Activated B cell treated with CpG ODN at 0.5 μM for 24 hours (primary cell): Measurements from ENCODE around the gene TMEM185B. TPM values are rescaled to one million over a fixed set of nuclear protein-coding genes. Genes with fewer than 3 reads are reported as not detected.

Experiments
- ATAC-seq: fragments of 200-7000 bp; cut with Tn5 transposase; one replicate; pipeline ENCODE4 v1.10.0; 2021; ENCODE audit warnings: low read depth, mild to moderate bottlenecking, moderate library complexity
- CTCF ChIA-PET: fragments of 350-600 bp; sonication (Branson Sonifier 250); formaldehyde crosslinking; loops from one replicate; lab custom pipeline; 2021; ENCODE audit warnings: antibody characterized with exemption; lab: Charles Lee
- POLR2A ChIA-PET: fragments of 350-600 bp; sonication (Branson Sonifier 250); formaldehyde crosslinking; loops from one replicate; lab custom pipeline; 2021; ENCODE audit warnings: antibody characterized with exemption; lab: Charles Lee
- DNase-seq: peaks from one replicate; pipeline ENCODE4 v3.0.0; 2022
- H3K27ac Mint-ChIP-seq: one replicate; pipeline ENCODE4 v1.8.0; 2020; ENCODE audit warnings: mixed read lengths
- H3K27me3 Mint-ChIP-seq: one replicate; pipeline ENCODE4 v1.8.0; 2021; ENCODE audit warnings: mixed read lengths
- H3K36me3 Mint-ChIP-seq: one replicate; pipeline ENCODE4 v1.8.0; 2021; ENCODE audit warnings: low read depth, mixed read lengths
- H3K4me1 Mint-ChIP-seq: one replicate; pipeline ENCODE4 v1.8.0; 2021; ENCODE audit warnings: mixed read lengths
- H3K4me3 Mint-ChIP-seq: one replicate; pipeline ENCODE4 v1.8.0; 2020; ENCODE audit warnings: mild to moderate bottlenecking, mixed read lengths
- H3K9me3 Mint-ChIP-seq: one replicate; pipeline ENCODE4 v1.8.0; 2020; ENCODE audit warnings: mixed read lengths
- intact Hi-C: fragments of 100-400 bp; cut with micrococcal nuclease; formaldehyde crosslinking; loops from one replicate; pipeline ENCODE4 v1.15.1; 2024
- total RNA-seq: library from RNA; stranded (reverse); gene quantifications from 2 replicates; pipeline ENCODE4 v1.2.3, GENCODE V29; 2022
- TF ChIP-seq, protein P1 (sequence below): fragments of 200-600 bp; IDR thresholded peaks from one replicate; pipeline ENCODE4 v1.8.0; 2022; ENCODE audit warnings: antibody characterized with exemption, mild to moderate bottlenecking

The TMEM185B gene
- total RNA-seq, 1 donor from 2014 or later: 26.8 TPM

DNA sequence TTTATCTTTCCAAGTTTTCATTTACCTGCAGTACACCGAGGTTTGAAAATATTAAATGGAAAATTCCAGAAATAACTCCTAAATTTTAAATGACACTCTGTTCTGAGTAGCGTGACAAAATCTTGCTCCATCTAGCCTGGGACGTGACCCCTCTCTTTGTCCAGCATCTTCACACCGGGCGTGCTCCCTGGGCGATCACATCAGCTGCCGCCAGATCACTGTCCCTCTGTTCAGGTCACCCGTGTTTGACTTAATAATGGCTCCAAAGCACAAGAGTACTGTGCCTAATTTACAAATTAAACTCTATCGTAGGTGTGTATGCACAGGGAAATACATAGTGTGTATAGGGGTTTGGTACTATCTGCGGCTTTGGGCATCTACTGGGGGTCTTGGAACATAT lies 6.1 kb upstream of the TMEM185B start:
- Mint-ChIP-seq H3K4me1 (peaks cover 48% of the 10 kb centered on the region), H3K27me3 (no peaks in the 10 kb centered on the region), H3K4me3 (no peak overlapping the region), H3K9me3 (no peaks in the 10 kb centered on the region), H3K27ac (no peak overlapping the region), H3K36me3 (no peaks in the 10 kb centered on the region)
- ChIA-PET POLR2A (interaction anchor here (3.6 kb wide), 1 partner anchor 23 kb away, joined by 36 read pairs; the partner anchor contains the start of gene RALB), CTCF (interaction anchor here (2.0 kb wide), 1 partner anchor 84 kb away, joined by 16 read pairs; no protein-coding TSS in a partner anchor)
- TF ChIP-seq, protein P1, sequence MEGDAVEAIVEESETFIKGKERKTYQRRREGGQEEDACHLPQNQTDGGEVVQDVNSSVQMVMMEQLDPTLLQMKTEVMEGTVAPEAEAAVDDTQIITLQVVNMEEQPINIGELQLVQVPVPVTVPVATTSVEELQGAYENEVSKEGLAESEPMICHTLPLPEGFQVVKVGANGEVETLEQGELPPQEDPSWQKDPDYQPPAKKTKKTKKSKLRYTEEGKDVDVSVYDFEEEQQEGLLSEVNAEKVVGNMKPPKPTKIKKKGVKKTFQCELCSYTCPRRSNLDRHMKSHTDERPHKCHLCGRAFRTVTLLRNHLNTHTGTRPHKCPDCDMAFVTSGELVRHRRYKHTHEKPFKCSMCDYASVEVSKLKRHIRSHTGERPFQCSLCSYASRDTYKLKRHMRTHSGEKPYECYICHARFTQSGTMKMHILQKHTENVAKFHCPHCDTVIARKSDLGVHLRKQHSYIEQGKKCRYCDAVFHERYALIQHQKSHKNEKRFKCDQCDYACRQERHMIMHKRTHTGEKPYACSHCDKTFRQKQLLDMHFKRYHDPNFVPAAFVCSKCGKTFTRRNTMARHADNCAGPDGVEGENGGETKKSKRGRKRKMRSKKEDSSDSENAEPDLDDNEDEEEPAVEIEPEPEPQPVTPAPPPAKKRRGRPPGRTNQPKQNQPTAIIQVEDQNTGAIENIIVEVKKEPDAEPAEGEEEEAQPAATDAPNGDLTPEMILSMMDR: no peak
- intact Hi-C loops: loop anchor here (10.0 kb wide), 1 partner anchor 865 kb away; the partner anchor contains the start of genes C2orf76 and DBI
- DNase-seq: no peak
- ATAC-seq: no peak

DNA sequence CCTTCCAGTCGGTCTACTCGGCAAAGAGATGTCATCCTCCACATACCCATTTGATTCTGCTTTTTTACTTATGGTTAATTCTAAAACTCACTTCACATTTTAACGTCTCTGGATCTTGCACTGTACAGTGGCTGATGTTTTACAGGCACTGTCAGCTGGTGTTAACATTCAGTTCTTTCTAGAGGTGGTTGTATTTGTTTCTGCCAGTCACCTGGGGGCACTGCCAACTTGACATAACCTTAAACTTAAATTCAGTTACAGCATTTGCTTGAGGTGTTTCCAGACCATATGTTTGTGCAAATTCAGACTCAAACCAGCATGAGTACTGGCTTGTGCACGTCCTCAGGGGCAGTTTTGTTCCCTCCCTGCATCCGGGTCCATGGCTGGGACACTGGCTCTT lies 5.3 kb upstream of the TMEM185B start:
- Mint-ChIP-seq H3K4me1 (peaks cover 55% of the 10 kb centered on the region), H3K4me3 (no peak overlapping the region), H3K27ac (no peak overlapping the region), H3K36me3 (no peaks in the 10 kb centered on the region), H3K9me3 (no peaks in the 10 kb centered on the region), H3K27me3 (no peaks in the 10 kb centered on the region)
- TF ChIP-seq, protein P1: no peak
- intact Hi-C loops: loop anchor here (1.0 to 10.0 kb wide), 2 partner anchors 85 to 864 kb away; partner anchors contain the start of genes C2orf76 and DBI
- DNase-seq (no peak), ATAC-seq (no peak)
- CTCF ChIA-PET: interaction anchor here (2.0 kb wide), 1 partner anchor 84 kb away, joined by 16 read pairs; no protein-coding TSS in a partner anchor
- POLR2A ChIA-PET: interaction anchor here (0.9 kb wide), 1 partner anchor 24 kb away, joined by 4 read pairs; the partner anchor contains the start of gene RALB

DNA sequence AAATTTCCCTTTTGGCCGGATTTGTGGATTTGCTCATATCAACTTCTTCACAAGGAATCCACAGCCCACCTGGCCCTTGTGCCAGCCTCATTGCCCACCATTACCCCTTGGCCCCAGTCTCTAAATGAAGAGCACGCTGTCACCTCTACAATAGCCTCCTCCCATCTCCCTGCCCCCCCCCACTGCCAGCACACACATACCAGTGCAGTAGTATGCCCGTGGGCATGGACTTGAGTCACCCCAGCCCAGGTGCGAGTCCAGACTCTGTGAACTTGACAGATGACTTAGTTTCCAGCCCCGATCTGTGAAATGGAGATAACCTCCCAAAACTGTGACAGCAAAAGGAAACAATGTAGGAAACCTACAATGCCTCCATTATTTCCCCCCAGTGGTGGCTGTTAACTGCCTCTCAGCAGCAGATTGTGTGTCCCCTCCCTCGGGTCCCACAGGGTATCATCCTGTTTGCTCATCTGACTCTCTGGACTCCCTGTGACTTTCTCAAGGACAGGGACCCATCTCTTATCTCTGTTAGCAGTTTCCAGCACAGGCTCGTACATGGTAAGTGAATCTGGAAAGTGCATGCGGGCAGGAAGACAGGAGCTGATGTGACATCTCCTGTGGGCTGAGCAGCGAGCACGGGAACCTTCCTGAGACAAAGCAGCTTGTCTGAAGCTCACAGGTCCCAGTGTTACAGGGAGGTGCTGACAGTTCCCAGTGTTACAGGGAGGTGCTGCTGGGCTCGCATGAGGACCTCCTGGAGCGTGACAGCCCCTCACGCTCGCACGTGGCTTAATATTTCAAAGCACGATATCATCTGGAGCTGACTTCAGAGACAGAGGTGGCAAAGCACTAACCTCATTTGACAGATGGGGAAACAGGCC lies 4.2 kb upstream of the TMEM185B start:
- TF ChIP-seq, protein P1: no peak
- H3K36me3 Mint-ChIP-seq: peaks cover 2% of the 10 kb centered on the region
- no peak for DNase-seq
- ChIA-PET POLR2A (interaction anchor here (0.7 to 1.1 kb wide), 3 partner anchors 25 to 52 kb away, joined by 3 to 4 read pairs (median 3); partner anchors contain the start of gene RALB), CTCF (interaction anchor here (2.0 kb wide), 1 partner anchor 86 kb away, joined by 16 read pairs; no protein-coding TSS in a partner anchor)
- H3K9me3 Mint-ChIP-seq: peaks cover under 1% of the 10 kb centered on the region
- H3K27ac Mint-ChIP-seq: no peak overlapping the region
- peaks cover 50% of the 10 kb centered on the region for H3K4me1 Mint-ChIP-seq
- intact Hi-C loops: loop anchor here (10.0 kb wide), 1 partner anchor 863 kb away; the partner anchor contains the start of genes C2orf76 and DBI
- no peaks in the 10 kb centered on the region for H3K27me3 Mint-ChIP-seq
- ATAC-seq: no peak
- H3K4me3 Mint-ChIP-seq: no peak overlapping the region

DNA sequence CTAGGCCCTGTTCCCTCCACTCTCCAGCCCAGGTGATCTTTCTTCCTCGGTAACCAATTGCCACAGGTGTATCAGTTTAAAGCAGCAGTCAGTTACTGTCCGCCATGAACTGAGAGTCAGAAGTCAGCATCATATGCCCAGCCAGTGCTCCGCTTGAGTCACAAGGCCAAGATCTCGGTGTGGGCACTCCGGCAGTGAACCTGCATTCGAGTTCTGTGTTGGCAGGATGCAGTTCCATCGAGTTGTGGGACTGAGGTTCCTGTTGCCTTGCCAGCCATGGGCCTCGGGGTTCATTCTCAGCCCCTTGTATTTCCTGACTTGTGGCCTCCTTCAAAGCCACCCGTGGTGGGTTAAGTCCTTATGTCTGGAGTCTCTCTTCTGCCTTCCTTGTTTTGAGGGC lies 3.1 kb upstream of the TMEM185B start:
- H3K4me3 Mint-ChIP-seq: no peak overlapping the region
- ATAC-seq (no peak), DNase-seq (no peak)
- CTCF ChIA-PET: interaction anchor here (0.9 kb wide), 1 partner anchor 10 kb away, joined by 3 read pairs; no protein-coding TSS in a partner anchor
- peaks cover 10% of the 10 kb centered on the region for H3K36me3 Mint-ChIP-seq
- POLR2A ChIA-PET: interaction anchor here (0.7 to 1.1 kb wide), 2 partner anchors 50 to 51 kb away, joined by 3 read pairs; no protein-coding TSS in a partner anchor
- no peak overlapping the region for H3K27ac Mint-ChIP-seq
- peaks cover 50% of the 10 kb centered on the region for H3K4me1 Mint-ChIP-seq
- TF ChIP-seq, protein P1: no peak
- peaks cover 2% of the 10 kb centered on the region for H3K9me3 Mint-ChIP-seq
- intact Hi-C loops: loop anchor here (10.0 kb wide), 1 partner anchor 862 kb away; the partner anchor contains the start of genes C2orf76 and DBI
- H3K27me3 Mint-ChIP-seq: no peaks in the 10 kb centered on the region
